B cell (primary cell): Measurements from ENCODE around the gene ZNF443. TPM values are rescaled to one million over a fixed set of nuclear protein-coding genes. Genes with fewer than 3 reads are reported as not detected.

ENCODE experiments used
- ATAC-seq: fragments of 200-7000 bp; cut with Tn5 transposase; one replicate; pipeline ENCODE4 v1.10.0; 2021; ENCODE audit warnings: low read depth, mild to moderate bottlenecking, moderate number of reproducible peaks, moderate library complexity
- CTCF ChIA-PET: fragments of 350-600 bp; sonication (Branson Sonifier 250); formaldehyde crosslinking; loops from one replicate; lab custom pipeline; 2021; ENCODE audit warnings: antibody characterized with exemption, inconsistent platforms; lab: Charles Lee
- POLR2A ChIA-PET: fragments of 350-600 bp; sonication (Branson Sonifier 250); formaldehyde crosslinking; loops from one replicate; lab custom pipeline; 2021; ENCODE audit warnings: antibody characterized with exemption; lab: Charles Lee
- DNase-seq: peaks from one replicate; pipeline ENCODE4 v3.0.0; 2013
- H2AFZ ChIP-seq: 2 replicates; pipeline ENCODE4 v1.6.1; 2012; ENCODE audit warnings: mild to moderate bottlenecking, low read depth, low read length; ENCODE audit not compliant: insufficient read depth, poor library complexity, severe bottlenecking
- H3K27ac ChIP-seq, 2 donors: 1 replicate in 1 of 2; 2 replicates in 1 of 2; pipeline ENCODE4 v1.5.1; 2012 to 2013; ENCODE audit warnings: low read length in 2 of 2, mild to moderate bottlenecking in 2 of 2, moderate library complexity in 1 of 2
- H3K27me3 ChIP-seq, 4 experiments: fragments of 200-600 bp in 1 of 4; sonication (generic) in 1 of 4; replicated peaks in 1 of 4; 1 replicate in 2 of 4; 2 replicates in 2 of 4; pipeline versions ENCODE4 v1.6.1 to v1.7.0; 2013 to 2016; ENCODE audit warnings: low read length in 3 of 4, mild to moderate bottlenecking in 2 of 4, mixed read lengths in 1 of 4, moderate library complexity in 1 of 4; ENCODE audit not compliant: insufficient read depth in 4 of 4, control insufficient read depth in 3 of 4; ENCODE audit errors: control extremely low read depth in 1 of 4
- H3K36me3 ChIP-seq, 2 experiments: replicated peaks in 1 of 2; 1 replicate in 1 of 2; 2 replicates in 1 of 2; pipeline versions ENCODE4 v1.6.1 to v1.7.1; 2013; ENCODE audit warnings: low read length in 1 of 2; ENCODE audit not compliant: insufficient read depth in 2 of 2, control insufficient read depth in 1 of 2; ENCODE audit errors: control extremely low read depth in 1 of 2, extremely low read depth in 1 of 2
- H3K4me1 ChIP-seq, 2 donors: fragments of 200-600 bp in 1 of 2; sonication (generic) in 1 of 2; 1 replicate in 1 of 2; 2 replicates in 1 of 2; pipeline versions ENCODE4 v1.5.1 to v1.6.1; 2013 to 2017; ENCODE audit warnings: low read length in 2 of 2; ENCODE audit not compliant: control insufficient read depth in 2 of 2, insufficient read depth in 2 of 2
- H3K4me2 ChIP-seq: replicated peaks from 2 replicates; pipeline ENCODE3; 2012; ENCODE audit warnings: mild to moderate bottlenecking, low read depth, low read length; ENCODE audit not compliant: poor library complexity, severe bottlenecking
- H3K4me3 ChIP-seq, 5 experiments: fragments of 200-600 bp in 1 of 5; sonication (generic) in 1 of 5; 1 replicate in 3 of 5; 2 replicates in 2 of 5; pipeline versions ENCODE4 v1.5.1 to v1.7.0; 2011 to 2016; ENCODE audit warnings: low read length in 4 of 5, mild to moderate bottlenecking in 4 of 5, low read depth in 2 of 5, control low read depth in 1 of 5, moderate library complexity in 1 of 5; ENCODE audit not compliant: insufficient read depth in 1 of 5; ENCODE audit errors: control extremely low read depth in 1 of 5, extremely low read depth in 1 of 5
- H3K79me2 ChIP-seq: fragments of 200-600 bp; sonication (generic); one replicate; pipeline ENCODE4 v1.6.0; 2016; ENCODE audit warnings: low read length; ENCODE audit not compliant: control insufficient read depth, insufficient read depth
- H3K9ac ChIP-seq: fragments of 200-600 bp; sonication (generic); 2 replicates; pipeline ENCODE4 v1.6.1; 2017; ENCODE audit warnings: mild to moderate bottlenecking, low read length, moderate library complexity
- H3K9me3 ChIP-seq, 3 donors: one replicate each; pipeline versions ENCODE4 v1.6.1 to v1.7.1; 2013; ENCODE audit warnings: low read length in 2 of 3; ENCODE audit not compliant: control insufficient read depth in 2 of 3, insufficient read depth in 1 of 3; ENCODE audit errors: control extremely low read depth in 1 of 3
- H4K20me1 ChIP-seq: 2 replicates; pipeline ENCODE4 v1.6.0; 2012; ENCODE audit warnings: mild to moderate bottlenecking, low read length; ENCODE audit not compliant: insufficient read depth, control insufficient read depth, poor library complexity, severe bottlenecking
- H3K27ac Mint-ChIP-seq: one replicate; pipeline ENCODE4 v1.8.0; 2021; ENCODE audit warnings: mixed read lengths
- H3K27me3 Mint-ChIP-seq: one replicate; pipeline ENCODE4 v1.8.0; 2021; ENCODE audit warnings: mixed read lengths
- H3K4me1 Mint-ChIP-seq: one replicate; pipeline ENCODE4 v1.8.0; 2021; ENCODE audit warnings: mixed read lengths
- H3K4me3 Mint-ChIP-seq: one replicate; pipeline ENCODE4 v1.8.0; 2021; ENCODE audit warnings: mixed read lengths
- H3K9me3 Mint-ChIP-seq: one replicate; pipeline ENCODE4 v1.8.0; 2022; ENCODE audit warnings: mixed read lengths; ENCODE audit not compliant: insufficient read depth
- EZH2 ChIP-seq: IDR thresholded peaks from 2 replicates; pipeline ENCODE4 v1.6.1; 2012; ENCODE audit warnings: borderline replicate concordance, low read depth, mild to moderate bottlenecking, moderate library complexity, low read length; ENCODE audit not compliant: insufficient read depth, poor library complexity, severe bottlenecking
- WGBS: methylation state at CpG from one replicate; pipeline ENCODE4 v1.1.5; 2013; ENCODE audit warnings: missing lambda C conversion rate; ENCODE audit not compliant: insufficient coverage; 5-methylcytosine and 5-hydroxymethylcytosine counted together
- intact Hi-C: fragments of 100-400 bp; cut with micrococcal nuclease; formaldehyde crosslinking; loops from one replicate; pipeline ENCODE4 v1.10.0; 2022
- polyA plus RNA-seq: library from polyadenylated mRNA; depleted of rRNA; stranded (reverse); fragments of >200 nt; gene quantifications from 2 replicates; pipeline ENCODE4 v1.2.3, GENCODE V29; 2012
- total RNA-seq, 2 donors: library from RNA; stranded (reverse); fragments of 120-200 nt in 1 of 2; gene quantifications; 1 replicate in 1 of 2; 2 replicates in 1 of 2; pipeline versions ENCODE4 v1.2.3 to v1.2.4, GENCODE V29; 2013 to 2022
- TF ChIP-seq, protein P1 (sequence below): fragments of 200-600 bp; IDR thresholded peaks from one replicate; pipeline ENCODE4 v1.8.0; 2022; ENCODE audit warnings: antibody characterized with exemption, mild to moderate bottlenecking

Gene ZNF443
- total and polyA plus RNA-seq, 2 donors (not counting 1 experiment from before 2014, with no cell fraction given) = 1.2 to 5.5 TPM

DNA sequence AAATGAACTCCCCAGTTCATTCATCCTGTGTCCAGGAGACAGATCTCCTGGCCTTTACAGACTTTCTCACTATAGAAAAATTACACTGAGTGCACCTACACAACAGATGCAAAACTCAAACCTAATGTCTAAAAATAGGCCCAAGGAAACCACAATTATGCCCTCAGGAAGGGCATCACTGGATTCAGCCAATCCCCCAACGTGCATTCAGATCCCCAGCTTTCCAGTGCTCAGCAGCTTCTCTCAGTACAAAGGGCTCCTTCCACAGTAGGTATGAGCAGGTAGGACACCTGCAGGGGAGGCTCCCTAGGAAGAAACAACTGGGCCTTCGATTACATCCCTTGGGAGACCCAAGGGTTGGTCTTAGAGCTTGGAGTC, 41.7 kb upstream of the ZNF443 start:
- Mint-ChIP-seq H3K4me3 (peak overlapping the region; percentile 61), H3K27me3 (no peaks in the 10 kb centered on the region), H3K9me3 (no peaks in the 10 kb centered on the region), H3K4me1 (peaks cover 45% of the 10 kb centered on the region), H3K27ac (peak overlapping the region; percentile 48)
- TF ChIP-seq EZH2 = no peak
- TF ChIP-seq, protein P1, sequence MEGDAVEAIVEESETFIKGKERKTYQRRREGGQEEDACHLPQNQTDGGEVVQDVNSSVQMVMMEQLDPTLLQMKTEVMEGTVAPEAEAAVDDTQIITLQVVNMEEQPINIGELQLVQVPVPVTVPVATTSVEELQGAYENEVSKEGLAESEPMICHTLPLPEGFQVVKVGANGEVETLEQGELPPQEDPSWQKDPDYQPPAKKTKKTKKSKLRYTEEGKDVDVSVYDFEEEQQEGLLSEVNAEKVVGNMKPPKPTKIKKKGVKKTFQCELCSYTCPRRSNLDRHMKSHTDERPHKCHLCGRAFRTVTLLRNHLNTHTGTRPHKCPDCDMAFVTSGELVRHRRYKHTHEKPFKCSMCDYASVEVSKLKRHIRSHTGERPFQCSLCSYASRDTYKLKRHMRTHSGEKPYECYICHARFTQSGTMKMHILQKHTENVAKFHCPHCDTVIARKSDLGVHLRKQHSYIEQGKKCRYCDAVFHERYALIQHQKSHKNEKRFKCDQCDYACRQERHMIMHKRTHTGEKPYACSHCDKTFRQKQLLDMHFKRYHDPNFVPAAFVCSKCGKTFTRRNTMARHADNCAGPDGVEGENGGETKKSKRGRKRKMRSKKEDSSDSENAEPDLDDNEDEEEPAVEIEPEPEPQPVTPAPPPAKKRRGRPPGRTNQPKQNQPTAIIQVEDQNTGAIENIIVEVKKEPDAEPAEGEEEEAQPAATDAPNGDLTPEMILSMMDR = no peak
- CTCF ChIA-PET = interaction anchor here (1.0 kb wide), 1 partner anchor 420 kb away, joined by 4 read pairs; no protein-coding TSS in a partner anchor
- intact Hi-C loops = loop anchor here (10.0 kb wide), 1 partner anchor 318 kb away; the partner anchor contains the start of gene ZNF136
- Histone ChIP-seq H4K20me1 (peaks cover 26% of the 10 kb centered on the region), H3K27ac (peak overlapping the region; percentile 47 to 55), H3K4me1 (peaks cover 40 to 45% of the 10 kb centered on the region in 2 donors), H3K9ac (peak overlapping the region; percentile 14), H3K79me2 (peaks cover 72% of the 10 kb centered on the region), H3K36me3 (no peaks in the 10 kb centered on the region), H2AFZ (no peak overlapping the region), H3K4me2 (peak overlapping the region; percentile 51), H3K4me3 (no peak overlapping the region), H3K27me3 (no peaks in the 10 kb centered on the region), H3K9me3 (no peaks in the 10 kb centered on the region)
- DNase-seq (peak; percentile 37), ATAC-seq (no peak)
- POLR2A ChIA-PET = no interaction called here
- WGBS = 33% methylated on average over 1 of the region's 2 CpGs

DNA sequence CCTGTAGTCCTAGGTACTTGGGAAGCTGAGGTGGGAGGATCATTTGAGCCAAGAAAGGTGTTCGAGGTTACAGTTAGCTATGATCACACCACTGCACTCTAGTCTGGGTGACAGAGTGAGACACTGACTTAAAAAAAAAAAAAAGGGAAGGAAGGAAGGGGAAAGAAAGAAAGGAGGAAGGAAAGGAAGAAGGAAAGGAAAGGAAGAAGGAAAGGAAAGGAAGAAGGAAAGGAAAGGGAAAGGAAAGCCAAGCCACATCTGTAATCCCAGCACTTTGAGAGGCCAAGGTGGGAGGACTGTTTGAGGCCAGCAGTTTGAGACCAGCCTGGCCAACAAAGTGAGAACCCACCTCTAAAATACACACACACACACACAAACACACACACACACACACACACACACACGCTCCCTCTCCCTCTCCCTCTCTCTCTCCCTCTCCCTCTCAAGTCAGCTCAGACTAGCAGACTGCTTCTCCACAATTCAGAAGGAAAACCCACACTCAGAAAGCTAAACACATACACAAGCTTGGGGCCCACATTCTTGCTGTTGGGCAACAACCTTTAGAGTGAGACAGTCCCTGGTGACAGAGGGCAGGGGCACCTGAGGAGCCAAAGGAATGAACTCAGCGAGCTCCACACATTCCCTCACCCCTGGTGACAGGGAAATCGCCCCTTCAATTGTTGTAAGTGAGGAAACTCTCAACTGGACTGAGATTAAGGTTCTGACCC, 41.1 kb upstream of the ZNF443 start:
- POLR2A ChIA-PET = no interaction called here
- Histone ChIP-seq H3K9me3 (no peaks in the 10 kb centered on the region), H3K4me3 (no peak overlapping the region), H3K27me3 (no peaks in the 10 kb centered on the region), H3K9ac (peak overlapping the region; percentile 14), H4K20me1 (peaks cover 31% of the 10 kb centered on the region), H3K79me2 (peaks cover 77% of the 10 kb centered on the region), H2AFZ (no peak overlapping the region), H3K36me3 (no peaks in the 10 kb centered on the region), H3K4me1 (peaks cover 40 to 45% of the 10 kb centered on the region in 2 donors), H3K4me2 (peak overlapping the region; percentile 51), H3K27ac (peak overlapping the region; percentile 47 to 55)
- DNase-seq = peak; percentile 25
- intact Hi-C loops = loop anchor here (10.0 kb wide), 1 partner anchor 317 kb away; the partner anchor contains the start of gene ZNF136
- Mint-ChIP-seq H3K9me3 (no peaks in the 10 kb centered on the region), H3K27ac (peak overlapping the region; percentile 73), H3K4me3 (peak overlapping the region; percentile 68), H3K27me3 (no peaks in the 10 kb centered on the region), H3K4me1 (peaks cover 47% of the 10 kb centered on the region)
- CTCF ChIA-PET = interaction anchor here (1.0 kb wide), 1 partner anchor 420 kb away, joined by 4 read pairs; no protein-coding TSS in a partner anchor
- TF ChIP-seq, protein P1 = no peak
- TF ChIP-seq EZH2 = no peak
- WGBS = 29% methylated on average over 1 of the region's 4 CpGs
- ATAC-seq = no peak
